Cortex of kidney (tissue), 1 donor: ENCODE data around the gene DENND4B.
"Not testable (repeated sequence)": the region's sequence is repeated elsewhere in the genome, so short reads cannot be mapped to it uniquely, and the experiment has no call there.

ENCODE experiments used
- DNase-seq: peaks from one replicate; lab custom pipeline; 2025; lab: John Stamatoyannopoulos, UW

DENND4B gene, protein sequence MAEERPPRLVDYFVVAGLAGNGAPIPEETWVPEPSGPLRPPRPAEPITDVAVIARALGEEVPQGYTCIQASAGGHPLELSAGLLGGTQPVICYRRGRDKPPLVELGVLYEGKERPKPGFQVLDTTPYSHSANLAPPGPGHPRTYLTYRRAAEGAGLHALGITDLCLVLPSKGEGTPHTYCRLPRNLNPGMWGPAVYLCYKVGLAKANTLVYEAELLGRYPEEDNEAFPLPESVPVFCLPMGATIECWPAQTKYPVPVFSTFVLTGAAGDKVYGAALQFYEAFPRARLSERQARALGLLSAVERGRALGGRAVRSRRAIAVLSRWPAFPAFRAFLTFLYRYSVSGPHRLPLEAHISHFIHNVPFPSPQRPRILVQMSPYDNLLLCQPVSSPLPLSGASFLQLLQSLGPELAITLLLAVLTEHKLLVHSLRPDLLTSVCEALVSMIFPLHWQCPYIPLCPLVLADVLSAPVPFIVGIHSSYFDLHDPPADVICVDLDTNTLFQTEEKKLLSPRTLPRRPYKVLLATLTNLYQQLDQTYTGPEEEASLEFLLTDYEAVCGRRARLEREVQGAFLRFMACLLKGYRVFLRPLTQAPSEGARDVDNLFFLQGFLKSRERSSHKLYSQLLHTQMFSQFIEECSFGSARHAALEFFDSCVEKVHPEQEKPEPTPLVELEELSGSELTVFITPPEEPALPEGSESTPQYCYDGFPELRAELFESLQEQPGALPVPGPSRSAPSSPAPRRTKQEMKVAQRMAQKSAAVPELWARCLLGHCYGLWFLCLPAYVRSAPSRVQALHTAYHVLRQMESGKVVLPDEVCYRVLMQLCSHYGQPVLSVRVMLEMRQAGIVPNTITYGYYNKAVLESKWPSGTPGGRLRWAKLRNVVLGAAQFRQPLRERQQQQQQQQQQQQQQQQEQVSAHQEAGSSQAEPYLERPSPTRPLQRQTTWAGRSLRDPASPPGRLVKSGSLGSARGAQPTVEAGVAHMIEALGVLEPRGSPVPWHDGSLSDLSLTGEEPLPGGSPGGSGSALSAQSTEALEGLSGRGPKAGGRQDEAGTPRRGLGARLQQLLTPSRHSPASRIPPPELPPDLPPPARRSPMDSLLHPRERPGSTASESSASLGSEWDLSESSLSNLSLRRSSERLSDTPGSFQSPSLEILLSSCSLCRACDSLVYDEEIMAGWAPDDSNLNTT (N-terminal part only)

GRCh38 chr1:153946622-153947241 is at the start of gene DENND4B:
DENND4B (minus strand) TSS chr1:153946718; CDS start chr1:153944374, 2,344 bp downstream.
- no peak for DNase-seq

DNA sequence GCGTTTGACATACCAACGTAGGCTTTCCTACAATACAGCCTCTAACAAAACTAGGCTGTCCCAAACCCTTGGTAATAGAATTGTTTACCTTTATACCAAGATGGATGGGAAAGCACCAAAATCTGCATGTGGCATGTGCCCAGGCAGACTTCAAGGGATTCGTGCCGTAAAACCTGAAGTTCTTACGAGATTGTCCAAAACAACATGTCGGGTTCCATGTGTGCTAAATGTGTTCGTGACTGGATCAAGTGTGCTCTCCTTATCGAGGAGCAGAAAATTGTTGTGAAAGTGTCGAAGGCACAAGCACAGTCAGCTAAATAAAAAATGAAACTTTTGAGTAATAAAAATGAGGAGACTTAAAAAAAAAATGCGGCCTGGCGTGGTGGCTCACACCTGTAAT is 49.1 kb upstream of the DENND4B start:
- no peak for DNase-seq

GRCh38 chr1:153995202-153995601 is 48.7 kb upstream of the DENND4B start:
- no peak for DNase-seq

GRCh38 chr1:153991806-153992205 is 45.3 kb upstream of the DENND4B start:
- DNase-seq: no peak

- DNase-seq: no peak
Measured at GRCh38 chr1:153991151-153991630, 44.7 kb upstream of the DENND4B start.

GRCh38 chr1:153990468-153991150 is 44.1 kb upstream of the DENND4B start, which contains the start of gene RPS27:
RPS27 (plus strand) TSS chr1:153990762; CDS start chr1:153990797, 35 bp downstream.
- DNase-seq: no peak

DNA sequence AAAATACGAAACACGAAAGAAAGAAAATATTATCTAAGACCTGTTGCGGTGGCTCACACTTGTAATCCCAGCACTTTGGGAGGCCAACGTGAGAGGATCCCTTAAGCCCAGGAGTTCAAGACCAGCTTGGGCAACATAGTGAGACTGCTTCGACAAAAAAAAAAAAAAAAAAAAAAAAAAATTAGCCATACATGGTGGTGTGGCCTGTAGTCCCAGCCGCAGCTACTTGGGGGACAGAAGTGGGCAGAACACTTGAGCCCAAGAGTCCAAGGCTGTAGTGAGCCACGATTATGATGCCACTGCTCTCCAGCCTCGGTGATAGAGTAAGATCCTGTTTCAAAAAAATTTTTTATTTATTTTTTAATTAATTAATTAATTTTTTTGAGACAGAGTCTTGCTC is 41.1 kb upstream of the DENND4B start:
- no peak for DNase-seq

- DNase-seq: no peak
Measured at GRCh38 chr1:153985941-153986761, 39.6 kb upstream of the DENND4B start, which contains the start of gene RAB13. RAB13 (minus strand) TSS chr1:153986339; CDS start chr1:153986236, 103 bp downstream.

DNA sequence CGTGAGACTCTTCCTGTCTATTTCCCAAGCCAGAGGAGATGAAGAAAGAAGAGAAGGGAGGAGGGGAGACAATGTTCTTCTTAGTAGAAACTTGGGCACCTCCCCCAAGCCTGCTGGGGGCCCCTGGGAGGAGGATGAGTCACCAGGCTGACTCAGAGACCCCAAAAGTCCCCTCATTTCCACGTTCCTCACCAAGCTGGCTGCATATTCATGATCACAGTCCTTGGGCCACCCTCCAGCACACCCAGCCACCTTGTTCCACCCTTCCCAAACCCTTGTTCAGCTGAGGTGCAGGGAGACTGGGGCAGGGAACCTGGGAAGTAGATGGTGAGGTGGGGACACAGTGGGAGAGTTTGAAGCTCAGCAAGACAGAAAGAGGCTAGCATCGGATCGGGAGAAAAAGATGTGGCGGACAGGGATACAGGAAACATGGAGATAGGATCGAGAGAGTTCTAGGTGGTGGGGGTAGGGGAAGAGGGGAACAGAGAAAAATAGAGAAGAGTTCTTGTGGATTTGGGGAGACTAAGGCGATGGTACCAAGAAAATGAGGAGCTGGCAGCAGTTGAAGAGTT is 38.9 kb upstream of the DENND4B start:
- no peak for DNase-seq

- no peak for DNase-seq
Measured at GRCh38 chr1:153984123-153984894, 37.8 kb upstream of the DENND4B start.

GRCh38 chr1:153981735-153982134 is 35.2 kb upstream of the DENND4B start:
- DNase-seq: not testable (repeated sequence)

DNA sequence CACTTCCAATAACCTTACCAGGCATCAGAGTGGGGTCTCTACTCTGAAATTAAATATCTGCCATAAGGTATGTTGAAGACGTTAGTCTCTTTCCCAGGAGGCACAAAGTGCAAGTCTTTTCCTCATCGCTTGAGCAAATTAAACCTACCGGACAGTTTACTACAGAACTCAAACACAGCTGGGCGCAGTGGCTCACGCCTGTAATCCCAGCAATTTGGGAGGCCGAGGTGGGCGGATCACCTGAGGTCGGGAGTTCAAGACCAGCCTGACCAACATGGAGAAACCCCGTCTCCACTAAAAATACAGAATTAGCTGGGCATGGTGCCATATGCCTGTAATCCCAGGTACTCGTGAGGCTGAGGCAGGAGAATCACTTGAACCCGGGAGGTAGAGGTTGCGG is 32.6 kb upstream of the DENND4B start:
- not testable (repeated sequence) for DNase-seq

- no peak for DNase-seq
Measured at GRCh38 chr1:153978274-153978909, 31.9 kb upstream of the DENND4B start.

- DNase-seq: no peak
Measured at GRCh38 chr1:153977250-153978240, 31.0 kb upstream of the DENND4B start, which contains the start of gene JTB. JTB (minus strand) TSS chr1:153977674; CDS start chr1:153977252, 422 bp downstream.

DNA sequence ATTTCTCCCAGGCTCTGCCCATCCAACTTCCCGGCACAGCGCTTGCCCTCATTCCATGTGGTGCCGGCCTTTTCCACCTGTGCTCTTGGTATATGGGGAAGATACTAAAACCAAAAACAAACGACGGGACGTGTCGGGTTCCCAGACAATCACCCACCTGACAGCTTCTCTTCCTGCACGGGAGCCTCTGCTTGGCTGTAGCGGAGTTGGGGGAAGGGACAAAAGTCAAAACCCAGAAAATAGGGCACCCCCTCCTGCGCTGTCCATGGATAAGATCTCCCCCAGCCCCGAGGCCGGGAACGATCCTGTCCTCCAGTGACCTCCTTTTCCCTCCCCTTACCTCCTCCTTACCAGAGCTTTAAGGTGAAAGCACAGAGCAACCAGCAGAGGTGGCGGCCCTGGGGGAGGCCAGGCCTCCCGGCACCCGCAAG is 30.3 kb upstream of the DENND4B start:
- DNase-seq: no peak

GRCh38 chr1:153973525-153973924 is 27.0 kb upstream of the DENND4B start:
- DNase-seq: no peak

DNA sequence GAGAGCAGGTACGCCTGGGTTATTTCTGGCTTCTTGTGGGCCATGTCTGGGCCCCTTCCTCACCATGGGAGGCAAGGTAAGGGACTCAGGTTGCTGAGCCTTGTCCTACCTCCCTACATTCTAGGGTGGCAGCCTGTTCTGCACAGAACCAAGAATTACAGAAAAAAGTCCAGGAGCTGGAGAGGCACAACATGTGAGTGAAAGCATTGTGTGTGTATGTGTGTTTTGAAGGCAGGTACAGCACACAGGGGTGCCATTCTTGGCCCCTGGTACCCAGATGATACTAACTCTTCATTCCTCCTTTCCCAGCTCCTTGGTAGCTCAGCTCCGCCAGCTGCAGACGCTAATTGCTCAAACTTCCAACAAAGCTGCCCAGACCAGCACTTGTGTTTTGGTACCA is 26.6 kb upstream of the DENND4B start:
- DNase-seq: no peak
